ENCODE data around the gene BMPER. TPM values are rescaled to one million over a fixed set of nuclear protein-coding genes. Genes with fewer than 3 reads are reported as not detected.

BMPER gene
- total and polyA plus RNA-seq, 8 donors: 0.14 to 1.6 (median 0.46) TPM

DNA sequence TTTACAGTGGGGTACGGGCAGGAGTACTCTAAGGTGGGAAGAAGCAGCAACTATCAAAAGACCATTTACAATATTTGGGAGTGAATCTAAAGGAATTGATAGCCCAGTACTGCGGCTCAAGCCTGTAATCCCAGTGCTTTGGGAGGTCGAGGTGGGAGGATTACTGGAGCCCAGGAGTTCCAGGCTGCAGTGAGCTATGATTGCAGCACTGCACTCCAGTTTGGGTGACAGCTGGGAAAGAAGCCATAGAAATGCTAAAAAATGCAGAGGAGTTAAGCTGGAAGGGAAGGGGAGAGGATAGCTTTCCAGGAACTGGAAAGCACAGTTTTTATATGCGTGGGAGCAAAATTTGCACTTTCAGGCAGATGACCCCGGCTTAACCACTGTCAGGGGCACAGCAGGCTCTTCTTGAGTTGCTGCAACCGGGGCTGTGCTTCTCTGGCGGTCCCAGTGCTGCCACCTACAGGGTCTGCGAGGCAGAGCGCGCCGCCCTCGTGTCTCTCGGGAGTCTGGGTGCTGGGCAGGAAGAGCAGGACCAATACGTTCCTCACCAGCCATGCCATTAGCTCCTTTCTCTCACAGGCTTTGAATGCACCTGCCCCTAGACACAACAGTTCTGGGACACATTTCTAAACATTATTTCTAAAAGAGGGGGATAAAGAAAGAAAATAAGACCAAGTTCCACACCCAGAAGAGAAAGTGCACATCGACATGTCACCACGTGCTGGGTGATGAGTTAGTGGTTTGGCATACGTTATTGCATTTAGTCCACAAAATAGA lies 10.1 kb upstream of the BMPER start:
- Histone ChIP-seq H3K27ac (no peak overlapping the region), H3K4me1 (no peaks in the 10 kb centered on the region), H3K4me3 (no peak overlapping the region), H3K27me3 (peaks cover 0 to 4% (median 0%) of the 10 kb centered on the region in 4 donors), H3K9me3 (no peaks in the 10 kb centered on the region), H3K36me3 (no peaks in the 10 kb centered on the region)
- 19 to 21% methylated on average over 17 of the region's 17 CpGs for WGBS, 2 donors
- no peak for FAIRE-seq
- DNase-seq: peak; percentile 65 to 95 (median 82)
- intact Hi-C loops (cut with DNase I): loop anchor here in 1 of 3 donors (10.0 kb wide), 1 partner anchor 140 kb away; no protein-coding TSS in a partner anchor
- ATAC-seq: peak; percentile 85 to 100 (median 99)
- peak; percentile 81 to 93 (median 88) for TF ChIP-seq CTCF (IDR thresholded peaks at IDR 0.05)

GRCh38 chr7:33900501-33900900 lies 4.8 kb upstream of the BMPER start:
- Histone ChIP-seq H3K4me3 (no peak overlapping the region), H3K9me3 (no peaks in the 10 kb centered on the region), H3K36me3 (no peaks in the 10 kb centered on the region), H3K27me3 (peaks cover 0 to 4% (median 0%) of the 10 kb centered on the region in 4 donors), H3K4me1 (peaks cover 0 to 3% (median 0%) of the 10 kb centered on the region in 3 donors), H3K27ac (no peak overlapping the region)
- intact Hi-C loops (cut with DNase I): no loop called here
- ATAC-seq (no peak), DNase-seq (no peak), FAIRE-seq (no peak)
- TF ChIP-seq CTCF (IDR thresholded peaks at IDR 0.05): no peak

- H3K27me3 ChIP-seq: peaks cover 0 to 6% (median 2%) of the 10 kb centered on the region in 4 donors
- H3K27ac ChIP-seq: no peak overlapping the region
- WGBS, 2 donors: 79 to 90% methylated on average over 4 of the region's 4 CpGs
- DNase-seq (no peak), FAIRE-seq (no peak), ATAC-seq (no peak)
- H3K4me1 ChIP-seq: peaks cover 0 to 3% (median 0%) of the 10 kb centered on the region in 3 donors
- H3K9me3 ChIP-seq: no peaks in the 10 kb centered on the region
- TF ChIP-seq CTCF (IDR thresholded peaks at IDR 0.05): no peak
- H3K4me3 ChIP-seq: no peak overlapping the region
- no peaks in the 10 kb centered on the region for H3K36me3 ChIP-seq
- intact Hi-C loops (cut with DNase I): no loop called here
Measured at GRCh38 chr7:33901199-33901598, 4.1 kb upstream of the BMPER start.

DNA sequence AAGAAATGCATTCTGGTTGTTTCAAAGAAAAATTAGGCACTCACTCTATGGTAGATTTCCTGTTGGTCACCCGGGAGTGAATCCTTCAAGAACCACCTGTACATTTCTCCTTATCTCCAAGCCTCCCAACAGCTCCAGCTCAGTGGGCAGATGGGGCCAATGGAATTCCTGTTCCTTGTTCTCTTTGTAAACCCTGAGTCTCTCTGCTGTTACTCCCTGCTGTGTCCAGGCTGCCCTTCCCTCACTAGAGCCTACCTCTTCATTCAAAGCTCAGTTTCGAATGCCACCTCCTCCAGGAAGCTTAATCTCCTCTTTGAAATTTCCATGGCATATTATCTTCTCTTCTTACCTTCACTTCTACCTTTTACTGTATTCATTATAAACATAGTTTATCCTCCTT lies 3.5 kb upstream of the BMPER start:
- DNase-seq (no peak), FAIRE-seq (no peak), ATAC-seq (no peak)
- H3K4me1 ChIP-seq: peaks cover 0 to 3% (median 0%) of the 10 kb centered on the region in 3 donors
- intact Hi-C loops (cut with DNase I): no loop called here
- no peak overlapping the region for H3K4me3 ChIP-seq
- H3K27ac ChIP-seq: no peak overlapping the region
- no peak for TF ChIP-seq CTCF (IDR thresholded peaks at IDR 0.05)
- 53 to 59% methylated on average over 2 of the region's 2 CpGs for WGBS, 2 donors
- H3K27me3 ChIP-seq: peaks cover 0 to 10% (median 4%) of the 10 kb centered on the region in 4 donors
- no peaks in the 10 kb centered on the region for H3K9me3 ChIP-seq
- H3K36me3 ChIP-seq: no peaks in the 10 kb centered on the region

- Histone ChIP-seq H3K27me3 (peaks cover 0 to 18% (median 4%) of the 10 kb centered on the region in 4 donors), H3K27ac (no peak overlapping the region), H3K36me3 (no peaks in the 10 kb centered on the region), H3K4me3 (no peak overlapping the region), H3K9me3 (no peaks in the 10 kb centered on the region), H3K4me1 (peaks cover 0 to 3% (median 0%) of the 10 kb centered on the region in 3 donors)
- no peak for ATAC-seq
- 84 to 85% methylated on average over 4 of the region's 4 CpGs for WGBS, 2 donors
- no peak for DNase-seq
- no peak for TF ChIP-seq CTCF (IDR thresholded peaks at IDR 0.05)
- FAIRE-seq: no peak
- intact Hi-C loops (cut with DNase I): no loop called here
Measured at GRCh38 chr7:33902746-33903145, 2.6 kb upstream of the BMPER start.
